Mesodermal cell (in vitro differentiated cells): ENCODE results near the gene SUGP2. TPM values are rescaled to one million over a fixed set of nuclear protein-coding genes. Genes with fewer than 3 reads are reported as not detected.

Experiments used
- H3K27ac ChIP-seq: 2 replicates; pipeline ENCODE4 v1.7.0; 2013; ENCODE audit warnings: mild to moderate bottlenecking, low read depth, low read length, moderate library complexity; ENCODE audit not compliant: severe bottlenecking
- H3K36me3 ChIP-seq: 2 replicates; pipeline ENCODE4 v1.7.1; 2013; ENCODE audit warnings: mild to moderate bottlenecking, low read length, moderate library complexity; ENCODE audit not compliant: control insufficient read depth, insufficient read depth
- H3K4me1 ChIP-seq: one replicate; pipeline ENCODE4 v1.7.1; 2013; ENCODE audit warnings: mild to moderate bottlenecking, low read length; ENCODE audit not compliant: insufficient read depth, control insufficient read depth, poor library complexity, severe bottlenecking
- H3K4me3 ChIP-seq: 2 replicates; pipeline ENCODE4 v1.7.0; 2013; ENCODE audit warnings: low read length, control low read depth, mild to moderate bottlenecking; ENCODE audit not compliant: insufficient read depth, poor library complexity, severe bottlenecking; ENCODE audit errors: extremely low read depth
- H3K9me3 ChIP-seq: 2 replicates; pipeline ENCODE4 v1.7.1; 2013; ENCODE audit warnings: mild to moderate bottlenecking, low read length, moderate library complexity; ENCODE audit not compliant: control insufficient read depth
- WGBS, 2 experiments: methylation state at CpG; one replicate each; pipeline ENCODE4 v1.1.5; 2013; ENCODE audit warnings: missing lambda C conversion rate in 2 of 2; ENCODE audit not compliant: insufficient coverage in 2 of 2; 5-methylcytosine and 5-hydroxymethylcytosine counted together
- polyA plus RNA-seq, 2 experiments: library from polyadenylated mRNA; stranded (reverse); fragments of 50-300 nt; gene quantifications; one replicate each; pipeline ENCODE4 v1.2.3, GENCODE V29; 2013

The SUGP2 gene
- polyA plus RNA-seq (2013, experiment 1 of 2) = 84.5 TPM
- 81.9 TPM for polyA plus RNA-seq (2013, experiment 2 of 2)

GRCh38 chr19:19033426-19034203 is at the start of gene SUGP2, which contains the start of gene ARMC6:
SUGP2 (minus strand) TSS chr19:19033517; CDS start chr19:19031071, 2,446 bp downstream.
ARMC6 (plus strand) TSS chr19:19033603; CDS start chr19:19034210, 607 bp downstream.
- 0% methylated on average over 73 to 80 of the region's 94 CpGs for WGBS, 2 experiments
- peaks cover 17% of the 10 kb centered on the region for H3K9me3 ChIP-seq
- peaks cover 8% of the 10 kb centered on the region for H3K4me1 ChIP-seq
- H3K27ac ChIP-seq = peak within 1 kb of the TSS; percentile 87
- H3K4me3 ChIP-seq = peak within 1 kb of the TSS; percentile 97
- H3K36me3 ChIP-seq = peaks cover 63% of the 10 kb centered on the region

- no peaks in the 10 kb centered on the region for H3K4me1 ChIP-seq
- H3K27ac ChIP-seq = no peak overlapping the region
- H3K4me3 ChIP-seq = no peak overlapping the region
- 88 to 89% methylated on average over 14 to 16 of the region's 16 CpGs for WGBS, 2 experiments
- H3K9me3 ChIP-seq = no peaks in the 10 kb centered on the region
- no peaks in the 10 kb centered on the region for H3K36me3 ChIP-seq
These were observed 48.4 kb upstream of the SUGP2 start for GRCh38 chr19:19081642-19082151.

- WGBS, 2 experiments = 80 to 100% methylated on average over 1 of the region's 1 CpG
- no peaks in the 10 kb centered on the region for H3K9me3 ChIP-seq
- no peak overlapping the region for H3K4me3 ChIP-seq
- H3K36me3 ChIP-seq = no peaks in the 10 kb centered on the region
- no peaks in the 10 kb centered on the region for H3K4me1 ChIP-seq
- no peak overlapping the region for H3K27ac ChIP-seq
These were observed 46.3 kb upstream of the SUGP2 start for GRCh38 chr19:19079571-19079970.

GRCh38 chr19:19078801-19079200 is 45.5 kb upstream of the SUGP2 start:
- no peak overlapping the region for H3K27ac ChIP-seq
- no peaks in the 10 kb centered on the region for H3K4me1 ChIP-seq
- WGBS, 2 experiments = no CpG with 5 or more reads among the region's 6 CpGs
- no peak overlapping the region for H3K4me3 ChIP-seq
- no peaks in the 10 kb centered on the region for H3K36me3 ChIP-seq
- H3K9me3 ChIP-seq = no peaks in the 10 kb centered on the region

GRCh38 chr19:19077103-19077502 is 43.8 kb upstream of the SUGP2 start:
- no peaks in the 10 kb centered on the region for H3K4me1 ChIP-seq
- H3K27ac ChIP-seq = no peak overlapping the region
- H3K36me3 ChIP-seq = no peaks in the 10 kb centered on the region
- 88 to 91% methylated on average over 3 to 7 of the region's 7 CpGs for WGBS, 2 experiments
- no peak overlapping the region for H3K4me3 ChIP-seq
- H3K9me3 ChIP-seq = no peaks in the 10 kb centered on the region

- no CpG with 5 or more reads among the region's 1 CpG for WGBS, 2 experiments
- Histone ChIP-seq H3K36me3 (no peaks in the 10 kb centered on the region), H3K27ac (no peak overlapping the region), H3K4me3 (no peak overlapping the region), H3K9me3 (no peaks in the 10 kb centered on the region), H3K4me1 (no peaks in the 10 kb centered on the region)
These were observed 43.2 kb upstream of the SUGP2 start for GRCh38 chr19:19076476-19076875.

GRCh38 chr19:19075126-19075525 is 41.8 kb upstream of the SUGP2 start:
- Histone ChIP-seq H3K36me3 (no peaks in the 10 kb centered on the region), H3K4me3 (no peak overlapping the region), H3K4me1 (no peaks in the 10 kb centered on the region), H3K27ac (no peak overlapping the region), H3K9me3 (no peaks in the 10 kb centered on the region)
- WGBS, 2 experiments = 85 to 92% methylated on average over 4 to 6 of the region's 8 CpGs

- Histone ChIP-seq H3K4me1 (no peaks in the 10 kb centered on the region), H3K9me3 (no peaks in the 10 kb centered on the region), H3K27ac (no peak overlapping the region), H3K36me3 (no peaks in the 10 kb centered on the region), H3K4me3 (no peak overlapping the region)
- WGBS, 2 experiments = 89 to 90% methylated on average over 10 to 13 of the region's 13 CpGs
These were observed 41.0 kb upstream of the SUGP2 start for GRCh38 chr19:19074196-19074882.

GRCh38 chr19:19071897-19072296 is 38.6 kb upstream of the SUGP2 start:
- 90 to 91% methylated on average over 7 of the region's 8 CpGs for WGBS, 2 experiments
- H3K27ac ChIP-seq = no peak overlapping the region
- no peaks in the 10 kb centered on the region for H3K36me3 ChIP-seq
- H3K4me1 ChIP-seq = no peaks in the 10 kb centered on the region
- H3K4me3 ChIP-seq = no peak overlapping the region
- no peaks in the 10 kb centered on the region for H3K9me3 ChIP-seq

- no peaks in the 10 kb centered on the region for H3K36me3 ChIP-seq
- WGBS, 2 experiments = 77 to 79% methylated on average over 7 to 8 of the region's 11 CpGs
- peaks cover 12% of the 10 kb centered on the region for H3K4me1 ChIP-seq
- H3K27ac ChIP-seq = no peak overlapping the region
- no peak overlapping the region for H3K4me3 ChIP-seq
- no peaks in the 10 kb centered on the region for H3K9me3 ChIP-seq
These were observed 35.6 kb upstream of the SUGP2 start for GRCh38 chr19:19068659-19069654.
